Measurements from ENCODE around the gene NDUFAF5. TPM values are rescaled to one million over a fixed set of nuclear protein-coding genes. Genes with fewer than 3 reads are reported as not detected.
A peak's percentile ranks its signal among the peaks of the same experiment; 100 is the strongest.

NDUFAF5 gene
- total and polyA plus RNA-seq, 2 donors from 2014 or later, result 26.4 to 52.1 TPM

GRCh38 chr20:13784271-13784892 lies 446 bp upstream of the NDUFAF5 start:
- H3K27me3 ChIP-seq (ENCODE audit: control insufficient read depth, insufficient read depth, low read length), result no peaks in the 10 kb centered on the region
- intact Hi-C loops (cut with DNase I), result no loop called here
- FAIRE-seq (no peak), DNase-seq (no peak)
- no peaks in the 10 kb centered on the region for H3K9me3 ChIP-seq (ENCODE audit: control insufficient read depth in 2 of 3, insufficient read depth in 1 of 3, low read length in 3 of 3)
- peak overlapping the region; percentile 94 to 97 (median 95) for H3K4me3 ChIP-seq (ENCODE audit: low read length in 3 of 3)
- H3K27ac ChIP-seq (ENCODE audit: low read depth in 2 of 2, low read length in 2 of 2), result peak overlapping the region; percentile 88 to 92
- H3K36me3 ChIP-seq (ENCODE audit: control insufficient read depth in 2 of 3, insufficient read depth in 3 of 3, low read length in 3 of 3), result peaks cover 0 to 10% (median 3%) of the 10 kb centered on the region in 3 donors
- TF ChIP-seq CTCF (IDR thresholded peaks at IDR 0.05; ENCODE audit: borderline replicate concordance, extremely low read depth, insufficient read depth), result no peak
- H3K4me1 ChIP-seq (ENCODE audit: control insufficient read depth in 2 of 3, insufficient read depth in 2 of 3, low read depth in 1 of 3, low read length in 3 of 3), result peaks cover 0 to 18% (median 11%) of the 10 kb centered on the region in 3 donors
- peak overlapping the region; percentile 71 to 98 (median 93) for H3K9ac ChIP-seq (ENCODE audit: low read length in 3 of 3)

- Histone ChIP-seq H3K4me1 (ENCODE audit: control insufficient read depth in 2 of 3, insufficient read depth in 2 of 3, low read depth in 1 of 3, low read length in 3 of 3) (peaks cover 0 to 18% (median 11%) of the 10 kb centered on the region in 3 donors), H3K27ac (ENCODE audit: low read depth in 2 of 2, low read length in 2 of 2) (peak overlapping the region in 1 of 2 donors; percentile 1), H3K9ac (ENCODE audit: low read length in 3 of 3) (peak overlapping the region in 2 of 3 donors; percentile 31 to 44), H3K36me3 (ENCODE audit: control insufficient read depth in 2 of 3, insufficient read depth in 3 of 3, low read length in 3 of 3) (peaks cover 0 to 26% (median 17%) of the 10 kb centered on the region in 3 donors), H3K27me3 (ENCODE audit: control insufficient read depth, insufficient read depth, low read length) (no peaks in the 10 kb centered on the region), H3K9me3 (ENCODE audit: control insufficient read depth in 2 of 3, insufficient read depth in 1 of 3, low read length in 3 of 3) (no peaks in the 10 kb centered on the region), H3K4me3 (ENCODE audit: low read length in 3 of 3) (peak overlapping the region in 2 of 3 donors; percentile 94 to 97)
- TF ChIP-seq CTCF (IDR thresholded peaks at IDR 0.05; ENCODE audit: borderline replicate concordance, extremely low read depth, insufficient read depth), result no peak
- intact Hi-C loops (cut with DNase I), result no loop called here
- FAIRE-seq, result no peak
- DNase-seq, result no peak
Measured at GRCh38 chr20:13786143-13786828, 1.5 kb downstream of the NDUFAF5 start.

- DNase-seq (peak in 3 of 5 donors; percentile 56 to 73 (median 60)), FAIRE-seq (peak; percentile 69)
- H3K4me3 ChIP-seq (ENCODE audit: low read length in 3 of 3), result no peak overlapping the region
- peaks cover 0 to 18% (median 11%) of the 10 kb centered on the region in 3 donors for H3K4me1 ChIP-seq (ENCODE audit: control insufficient read depth in 2 of 3, insufficient read depth in 2 of 3, low read depth in 1 of 3, low read length in 3 of 3)
- H3K27ac ChIP-seq (ENCODE audit: low read depth in 2 of 2, low read length in 2 of 2), result no peak overlapping the region
- no peaks in the 10 kb centered on the region for H3K27me3 ChIP-seq (ENCODE audit: control insufficient read depth, insufficient read depth, low read length)
- H3K36me3 ChIP-seq (ENCODE audit: control insufficient read depth in 2 of 3, insufficient read depth in 3 of 3, low read length in 3 of 3), result peaks cover 0 to 30% (median 27%) of the 10 kb centered on the region in 3 donors
- intact Hi-C loops (cut with DNase I), result no loop called here
- TF ChIP-seq CTCF (IDR thresholded peaks at IDR 0.05; ENCODE audit: borderline replicate concordance, extremely low read depth, insufficient read depth), result peak; percentile 26
- no peaks in the 10 kb centered on the region for H3K9me3 ChIP-seq (ENCODE audit: control insufficient read depth in 2 of 3, insufficient read depth in 1 of 3, low read length in 3 of 3)
- H3K9ac ChIP-seq (ENCODE audit: low read length in 3 of 3), result no peak overlapping the region
Measured at GRCh38 chr20:13788167-13788834, 3.5 kb downstream of the NDUFAF5 start.

Data from kidney (tissue), 14 donors.